SK-N-MC (cell line): ENCODE data around the gene LYRM4.

ENCODE experiments used
- FOXP2 ChIP-seq: optimal IDR thresholded peaks from 2 replicates; pipeline ENCODE3; 2011; ENCODE audit warnings: mild to moderate bottlenecking, moderate library complexity; ENCODE audit not compliant: insufficient read depth; ENCODE audit errors: extremely low read length, control extremely low read depth
- POLR2AphosphoS5 ChIP-seq: IDR thresholded peaks from 2 replicates; pipeline ENCODE4 v1.6.1; 2012; ENCODE audit warnings: mild to moderate bottlenecking, low read depth, low read length, borderline replicate concordance

- TF ChIP-seq POLR2AphosphoS5 (no peak), FOXP2 (no peak)
Observed at GRCh38 chr6:5082487-5083306, 178.1 kb downstream of the LYRM4 start.
